Tibial nerve (tissue), 4 donors: ENCODE measurements around the gene CNDP1.

Experiments
- EP300 ChIP-seq, 2 donors: sonication (generic); formaldehyde crosslinking; IDR thresholded peaks; one replicate each; pipeline ENCODE4 v1.6.1; 2017; ENCODE audit warnings: antibody characterized with exemption in 2 of 2, mild to moderate bottlenecking in 1 of 2
- POLR2A ChIP-seq, 2 donors: fragments of 450-650 bp; IDR thresholded peaks; one replicate each; pipeline ENCODE4 v1.6.1; 2017; ENCODE audit warnings: antibody characterized with exemption in 2 of 2, mild to moderate bottlenecking in 2 of 2, moderate library complexity in 2 of 2
- TF ChIP-seq, protein P1 (sequence below), 5 experiments: fragments of 200-600 bp in 3 of 5; fragments of 450-650 bp in 2 of 5; sonication (generic) in 3 of 5; IDR thresholded peaks; one replicate each; pipeline ENCODE4 v1.5.1; 2016 to 2019; ENCODE audit warnings: antibody characterized with exemption in 5 of 5, mild to moderate bottlenecking in 3 of 5, moderate library complexity in 2 of 5

DNA sequence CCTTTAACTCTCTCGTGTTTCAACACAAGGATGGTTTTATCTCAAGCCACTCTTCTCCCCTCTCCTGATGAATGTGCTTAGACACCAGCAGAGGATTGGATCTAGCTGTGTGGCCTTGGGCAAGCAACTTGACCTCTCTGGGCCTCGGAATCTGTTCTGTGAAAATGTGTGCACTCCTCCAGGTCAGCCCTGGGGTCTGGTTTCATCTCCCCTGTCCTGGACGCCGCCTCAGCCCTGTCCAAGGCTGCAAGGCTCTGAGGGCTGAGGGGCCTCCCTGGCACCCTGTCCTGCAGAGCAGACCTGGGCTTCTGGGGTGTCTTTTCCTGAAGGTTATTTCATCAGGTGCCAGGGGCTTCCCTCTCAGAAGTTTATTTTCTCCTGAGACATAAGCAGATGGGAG, 28.5 kb downstream of the CNDP1 start:
- TF ChIP-seq, protein P1, sequence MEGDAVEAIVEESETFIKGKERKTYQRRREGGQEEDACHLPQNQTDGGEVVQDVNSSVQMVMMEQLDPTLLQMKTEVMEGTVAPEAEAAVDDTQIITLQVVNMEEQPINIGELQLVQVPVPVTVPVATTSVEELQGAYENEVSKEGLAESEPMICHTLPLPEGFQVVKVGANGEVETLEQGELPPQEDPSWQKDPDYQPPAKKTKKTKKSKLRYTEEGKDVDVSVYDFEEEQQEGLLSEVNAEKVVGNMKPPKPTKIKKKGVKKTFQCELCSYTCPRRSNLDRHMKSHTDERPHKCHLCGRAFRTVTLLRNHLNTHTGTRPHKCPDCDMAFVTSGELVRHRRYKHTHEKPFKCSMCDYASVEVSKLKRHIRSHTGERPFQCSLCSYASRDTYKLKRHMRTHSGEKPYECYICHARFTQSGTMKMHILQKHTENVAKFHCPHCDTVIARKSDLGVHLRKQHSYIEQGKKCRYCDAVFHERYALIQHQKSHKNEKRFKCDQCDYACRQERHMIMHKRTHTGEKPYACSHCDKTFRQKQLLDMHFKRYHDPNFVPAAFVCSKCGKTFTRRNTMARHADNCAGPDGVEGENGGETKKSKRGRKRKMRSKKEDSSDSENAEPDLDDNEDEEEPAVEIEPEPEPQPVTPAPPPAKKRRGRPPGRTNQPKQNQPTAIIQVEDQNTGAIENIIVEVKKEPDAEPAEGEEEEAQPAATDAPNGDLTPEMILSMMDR (IDR thresholded peaks at IDR 0.05): no peak
- no peak for TF ChIP-seq POLR2A (IDR thresholded peaks at IDR 0.05)
- no peak for TF ChIP-seq EP300 (IDR thresholded peaks at IDR 0.05)
